ENCODE data around the gene EXOSC6.
A peak's percentile ranks its signal among the peaks of the same experiment; 100 is the strongest.
"Not testable (repeated sequence)": the region's sequence is repeated elsewhere in the genome, so short reads cannot be mapped to it uniquely, and the experiment has no call there.

Gene EXOSC6

GRCh38 chr16:70251629-70252354 lies at the start of gene EXOSC6:
Gene EXOSC6, minus strand, starts transcription at chr16:70251940. Its CDS starts 40 bp downstream, at chr16:70251900.
- DNase-seq, result peak; percentile 98

GRCh38 chr16:70301121-70301520 lies 49.4 kb upstream of the EXOSC6 start:
- no peak for DNase-seq

- DNase-seq, result peak; percentile 76
These were observed 47.5 kb upstream of the EXOSC6 start, which contains the start of gene DDX19B for GRCh38 chr16:70298988-70299938. Gene DDX19B, plus strand, starts transcription at chr16:70299186. Its CDS starts 112 bp downstream, at chr16:70299298.

- DNase-seq, result no peak
These were observed 43.9 kb upstream of the EXOSC6 start for GRCh38 chr16:70295634-70296033.

- DNase-seq, result no peak
These were observed 42.8 kb upstream of the EXOSC6 start for GRCh38 chr16:70294385-70295025.

GRCh38 chr16:70292148-70292547 lies 40.4 kb upstream of the EXOSC6 start:
- not testable (repeated sequence) for DNase-seq

- peak; percentile 19 for DNase-seq
These were observed 39.3 kb upstream of the EXOSC6 start for GRCh38 chr16:70290949-70291519.

- DNase-seq, result peak; percentile 99
These were observed 37.7 kb upstream of the EXOSC6 start, which contains the start of gene AARS1 for GRCh38 chr16:70289229-70290094. Gene AARS1, minus strand, starts transcription at chr16:70289506. Its CDS starts 6,743 bp downstream, at chr16:70282763.

GRCh38 chr16:70287304-70287971 lies 35.7 kb upstream of the EXOSC6 start:
- DNase-seq, result not testable (repeated sequence)

GRCh38 chr16:70276392-70276791 lies 24.7 kb upstream of the EXOSC6 start:
- no peak for DNase-seq

GRCh38 chr16:70271696-70272095 lies 20.0 kb upstream of the EXOSC6 start:
- DNase-seq, result no peak

- DNase-seq, result no peak
These were observed 18.4 kb upstream of the EXOSC6 start for GRCh38 chr16:70270176-70270575.

- DNase-seq, result no peak
These were observed 17.7 kb upstream of the EXOSC6 start for GRCh38 chr16:70269471-70269870.

- not testable (repeated sequence) for DNase-seq
These were observed 16.2 kb upstream of the EXOSC6 start for GRCh38 chr16:70267922-70268321.

GRCh38 chr16:70267516-70267915 lies 15.8 kb upstream of the EXOSC6 start:
- no peak for DNase-seq

GRCh38 chr16:70259903-70260302 lies 8.2 kb upstream of the EXOSC6 start:
- not testable (repeated sequence) for DNase-seq

- DNase-seq, result no peak
These were observed 7.2 kb upstream of the EXOSC6 start for GRCh38 chr16:70258946-70259345.

GRCh38 chr16:70258065-70258464 lies 6.3 kb upstream of the EXOSC6 start:
- no peak for DNase-seq

GRCh38 chr16:70257391-70257790 lies 5.7 kb upstream of the EXOSC6 start:
- no peak for DNase-seq

- DNase-seq, result no peak
These were observed 3.8 kb upstream of the EXOSC6 start for GRCh38 chr16:70255574-70255973.

- no peak for DNase-seq
These were observed 3.2 kb upstream of the EXOSC6 start for GRCh38 chr16:70254965-70255286.
